Gastroesophageal sphincter (tissue), 3 donors: ENCODE data around the gene SLC2A14.
"Not testable (repeated sequence)": the region's sequence is repeated elsewhere in the genome, so short reads cannot be mapped to it uniquely, and the experiment has no call there.

Source experiments
- EP300 ChIP-seq: sonication (generic); formaldehyde crosslinking; IDR thresholded peaks from one replicate; pipeline ENCODE4 v1.6.1; 2017; ENCODE audit warnings: antibody characterized with exemption, mild to moderate bottlenecking
- POLR2A ChIP-seq, 2 donors: fragments of 450-650 bp; IDR thresholded peaks; one replicate each; pipeline ENCODE4 v1.6.1; 2017; ENCODE audit warnings: antibody characterized with exemption in 2 of 2, mild to moderate bottlenecking in 2 of 2, moderate library complexity in 1 of 2
- POLR2AphosphoS5 ChIP-seq: sonication (generic); formaldehyde crosslinking; IDR thresholded peaks from one replicate; pipeline ENCODE4 v1.6.1; 2017; ENCODE audit warnings: antibody characterized with exemption
- TF ChIP-seq, protein P1 (sequence below), 4 experiments: fragments of 200-600 bp in 2 of 4; fragments of 450-650 bp in 2 of 4; sonication (generic) in 1 of 4; IDR thresholded peaks; one replicate each; pipeline ENCODE4 v1.5.1; 2017 to 2019; ENCODE audit warnings: antibody characterized with exemption in 4 of 4, mild to moderate bottlenecking in 2 of 4, moderate library complexity in 2 of 4

DNA sequence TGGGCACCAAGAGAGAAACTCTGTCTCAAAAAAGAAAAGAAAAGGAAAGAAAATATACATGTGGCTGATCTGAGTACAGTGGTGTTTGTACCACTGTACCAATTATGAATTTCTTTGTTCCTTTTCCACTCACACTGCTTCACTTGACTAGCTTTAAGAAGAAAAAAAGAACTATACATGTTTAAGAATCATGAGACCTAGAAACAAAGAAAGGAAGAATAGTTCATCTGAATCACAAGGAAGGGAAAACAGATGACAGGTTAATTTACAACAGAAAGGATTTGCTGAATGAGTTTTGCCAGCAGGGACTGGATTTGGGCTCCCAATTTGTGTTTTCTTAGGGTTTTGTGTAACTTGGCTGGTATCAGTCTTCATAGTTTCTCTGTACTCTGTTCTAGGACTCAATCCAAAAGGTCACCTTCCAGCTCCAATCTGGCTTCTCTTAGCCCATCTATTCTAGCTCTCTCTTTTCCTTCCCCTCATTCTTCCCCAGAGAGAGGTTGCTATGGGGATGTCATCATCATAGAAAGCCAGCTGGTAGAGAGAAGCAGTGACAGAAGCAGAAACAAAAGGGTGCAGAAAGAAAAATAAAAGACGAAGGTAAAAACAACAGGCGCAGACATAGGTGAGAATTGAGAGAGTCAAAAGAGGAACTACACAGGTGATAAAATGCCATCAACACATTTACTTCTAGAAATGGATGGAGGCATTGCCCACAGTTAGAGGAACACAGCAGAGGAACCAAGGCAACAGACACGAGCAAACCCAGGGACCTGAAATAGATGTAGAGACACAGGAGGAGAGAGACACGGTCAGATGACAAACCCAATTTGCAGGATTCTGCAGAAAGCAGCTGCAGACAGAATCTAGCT, 25.3 kb downstream of the SLC2A14 start:
- not testable (repeated sequence) for TF ChIP-seq POLR2A (IDR thresholded peaks at IDR 0.05); EP300; POLR2AphosphoS5
- TF ChIP-seq, protein P1, sequence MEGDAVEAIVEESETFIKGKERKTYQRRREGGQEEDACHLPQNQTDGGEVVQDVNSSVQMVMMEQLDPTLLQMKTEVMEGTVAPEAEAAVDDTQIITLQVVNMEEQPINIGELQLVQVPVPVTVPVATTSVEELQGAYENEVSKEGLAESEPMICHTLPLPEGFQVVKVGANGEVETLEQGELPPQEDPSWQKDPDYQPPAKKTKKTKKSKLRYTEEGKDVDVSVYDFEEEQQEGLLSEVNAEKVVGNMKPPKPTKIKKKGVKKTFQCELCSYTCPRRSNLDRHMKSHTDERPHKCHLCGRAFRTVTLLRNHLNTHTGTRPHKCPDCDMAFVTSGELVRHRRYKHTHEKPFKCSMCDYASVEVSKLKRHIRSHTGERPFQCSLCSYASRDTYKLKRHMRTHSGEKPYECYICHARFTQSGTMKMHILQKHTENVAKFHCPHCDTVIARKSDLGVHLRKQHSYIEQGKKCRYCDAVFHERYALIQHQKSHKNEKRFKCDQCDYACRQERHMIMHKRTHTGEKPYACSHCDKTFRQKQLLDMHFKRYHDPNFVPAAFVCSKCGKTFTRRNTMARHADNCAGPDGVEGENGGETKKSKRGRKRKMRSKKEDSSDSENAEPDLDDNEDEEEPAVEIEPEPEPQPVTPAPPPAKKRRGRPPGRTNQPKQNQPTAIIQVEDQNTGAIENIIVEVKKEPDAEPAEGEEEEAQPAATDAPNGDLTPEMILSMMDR (IDR thresholded peaks at IDR 0.05), result not testable (repeated sequence)
